ENCODE results near the gene ZSCAN5A. TPM values are rescaled to one million over a fixed set of nuclear protein-coding genes. Genes with fewer than 3 reads are reported as not detected.

The ZSCAN5A gene
- total and polyA plus RNA-seq, 9 of the 15 experiments (the other 6 are each of a cell fraction or from before 2014, with no cell fraction given), result 5.8 to 15.3 (median 11.8) TPM

DNA sequence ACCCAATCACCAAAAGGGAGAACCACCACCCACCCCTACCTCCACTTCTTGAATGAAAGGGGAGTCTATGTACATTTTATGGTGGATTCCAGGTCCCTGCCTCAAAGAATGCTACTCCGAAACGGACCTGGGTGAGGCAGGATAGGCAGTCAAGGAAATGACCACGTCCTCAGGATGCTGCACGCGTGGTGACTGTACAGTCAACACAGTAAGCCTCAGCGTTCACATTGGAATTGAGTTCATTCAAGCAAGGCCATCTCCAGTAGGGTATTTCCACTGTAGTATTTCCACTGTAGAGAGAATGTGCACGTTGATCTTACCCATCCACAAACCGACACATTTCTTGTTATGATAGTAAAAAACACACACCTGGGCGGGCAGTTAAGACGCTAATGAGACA lies 95.7 kb downstream of the ZSCAN5A start:
- intact Hi-C loops (cut with micrococcal nuclease), result no loop called here
- no peaks in the 10 kb centered on the region for H3K36me3 ChIP-seq (ENCODE audit: control insufficient read depth, insufficient read depth, low read length)
- H4K20me1 ChIP-seq (replicated peaks; ENCODE audit: control insufficient read depth, insufficient read depth, low read length), result no peaks in the 10 kb centered on the region
- no peak for FAIRE-seq
- peaks cover 0 to 27% of the 10 kb centered on the region in 2 experiments; a peak in 3 of 5 replicates for H3K27me3 ChIP-seq (ENCODE audit: control insufficient read depth in 2 of 2, insufficient read depth in 2 of 2, low read length in 2 of 2)
- H3K27ac ChIP-seq (ENCODE audit: extremely low read depth, low read depth, low read length), result no peak overlapping the region
- no peak overlapping the region for H3K9ac ChIP-seq (ENCODE audit: insufficient read depth in 1 of 2, low read depth in 2 of 2, low read length in 2 of 2)
- no peak overlapping the region for H3K4me3 ChIP-seq
- no peak for DNase-seq (ENCODE audit: extremely low read depth in 1 of 4, low spot score in 3 of 4)
- CTCF ChIA-PET (ENCODE audit: low intra/inter-chr PET ratio), result no interaction called here
- H3K4me1 ChIP-seq (replicated peaks in 1 of 2; ENCODE audit: control insufficient read depth in 2 of 2, insufficient read depth in 2 of 2, low read length in 2 of 2), result peaks cover 0 to 10% of the 10 kb centered on the region in 2 experiments; a peak in 3 of 5 replicates
- in situ Hi-C loops (cut with MboI), result no loop called here
- POLR2A ChIA-PET, result interaction anchor here (0.6 kb wide), 1 partner anchor 256 kb away, joined by 3 read pairs; no protein-coding TSS in a partner anchor
- WGBS (ENCODE audit: insufficient coverage, low coverage, missing lambda C conversion rate), result 32% methylated on average over 10 of the region's 10 CpGs
- no TSS peak for BruUV-seq (replicated peaks)
- no peaks in the 10 kb centered on the region for H3K9me1 ChIP-seq (ENCODE audit: control insufficient read depth, insufficient read depth, low read length)
- peaks cover 2% of the 10 kb centered on the region; the same call in 1 of the 2 replicates for H3K9me3 ChIP-seq (replicated peaks; ENCODE audit: control insufficient read depth, insufficient read depth, low read depth, low read length)
- H2AFZ ChIP-seq (ENCODE audit: low read depth, low read length), result no peak overlapping the region
- no peak for ATAC-seq
- H3K4me2 ChIP-seq (ENCODE audit: insufficient read depth, low read length), result no peak overlapping the region
- no peaks in the 10 kb centered on the region for H3K79me2 ChIP-seq (ENCODE audit: control insufficient read depth, insufficient read depth, low read length)
- TF ChIP-seq ZNF23 (CRISPR knock-in tag; IDR thresholded peaks at IDR 0.05), result no peak
- no peak for TF ChIP-seq MAZ (CRISPR knock-in tag; conservative IDR thresholded peaks at IDR 0.05 in 1 of 2, IDR thresholded peaks at IDR 0.05 in 1 of 2)
- TF ChIP-seq, protein P1, sequence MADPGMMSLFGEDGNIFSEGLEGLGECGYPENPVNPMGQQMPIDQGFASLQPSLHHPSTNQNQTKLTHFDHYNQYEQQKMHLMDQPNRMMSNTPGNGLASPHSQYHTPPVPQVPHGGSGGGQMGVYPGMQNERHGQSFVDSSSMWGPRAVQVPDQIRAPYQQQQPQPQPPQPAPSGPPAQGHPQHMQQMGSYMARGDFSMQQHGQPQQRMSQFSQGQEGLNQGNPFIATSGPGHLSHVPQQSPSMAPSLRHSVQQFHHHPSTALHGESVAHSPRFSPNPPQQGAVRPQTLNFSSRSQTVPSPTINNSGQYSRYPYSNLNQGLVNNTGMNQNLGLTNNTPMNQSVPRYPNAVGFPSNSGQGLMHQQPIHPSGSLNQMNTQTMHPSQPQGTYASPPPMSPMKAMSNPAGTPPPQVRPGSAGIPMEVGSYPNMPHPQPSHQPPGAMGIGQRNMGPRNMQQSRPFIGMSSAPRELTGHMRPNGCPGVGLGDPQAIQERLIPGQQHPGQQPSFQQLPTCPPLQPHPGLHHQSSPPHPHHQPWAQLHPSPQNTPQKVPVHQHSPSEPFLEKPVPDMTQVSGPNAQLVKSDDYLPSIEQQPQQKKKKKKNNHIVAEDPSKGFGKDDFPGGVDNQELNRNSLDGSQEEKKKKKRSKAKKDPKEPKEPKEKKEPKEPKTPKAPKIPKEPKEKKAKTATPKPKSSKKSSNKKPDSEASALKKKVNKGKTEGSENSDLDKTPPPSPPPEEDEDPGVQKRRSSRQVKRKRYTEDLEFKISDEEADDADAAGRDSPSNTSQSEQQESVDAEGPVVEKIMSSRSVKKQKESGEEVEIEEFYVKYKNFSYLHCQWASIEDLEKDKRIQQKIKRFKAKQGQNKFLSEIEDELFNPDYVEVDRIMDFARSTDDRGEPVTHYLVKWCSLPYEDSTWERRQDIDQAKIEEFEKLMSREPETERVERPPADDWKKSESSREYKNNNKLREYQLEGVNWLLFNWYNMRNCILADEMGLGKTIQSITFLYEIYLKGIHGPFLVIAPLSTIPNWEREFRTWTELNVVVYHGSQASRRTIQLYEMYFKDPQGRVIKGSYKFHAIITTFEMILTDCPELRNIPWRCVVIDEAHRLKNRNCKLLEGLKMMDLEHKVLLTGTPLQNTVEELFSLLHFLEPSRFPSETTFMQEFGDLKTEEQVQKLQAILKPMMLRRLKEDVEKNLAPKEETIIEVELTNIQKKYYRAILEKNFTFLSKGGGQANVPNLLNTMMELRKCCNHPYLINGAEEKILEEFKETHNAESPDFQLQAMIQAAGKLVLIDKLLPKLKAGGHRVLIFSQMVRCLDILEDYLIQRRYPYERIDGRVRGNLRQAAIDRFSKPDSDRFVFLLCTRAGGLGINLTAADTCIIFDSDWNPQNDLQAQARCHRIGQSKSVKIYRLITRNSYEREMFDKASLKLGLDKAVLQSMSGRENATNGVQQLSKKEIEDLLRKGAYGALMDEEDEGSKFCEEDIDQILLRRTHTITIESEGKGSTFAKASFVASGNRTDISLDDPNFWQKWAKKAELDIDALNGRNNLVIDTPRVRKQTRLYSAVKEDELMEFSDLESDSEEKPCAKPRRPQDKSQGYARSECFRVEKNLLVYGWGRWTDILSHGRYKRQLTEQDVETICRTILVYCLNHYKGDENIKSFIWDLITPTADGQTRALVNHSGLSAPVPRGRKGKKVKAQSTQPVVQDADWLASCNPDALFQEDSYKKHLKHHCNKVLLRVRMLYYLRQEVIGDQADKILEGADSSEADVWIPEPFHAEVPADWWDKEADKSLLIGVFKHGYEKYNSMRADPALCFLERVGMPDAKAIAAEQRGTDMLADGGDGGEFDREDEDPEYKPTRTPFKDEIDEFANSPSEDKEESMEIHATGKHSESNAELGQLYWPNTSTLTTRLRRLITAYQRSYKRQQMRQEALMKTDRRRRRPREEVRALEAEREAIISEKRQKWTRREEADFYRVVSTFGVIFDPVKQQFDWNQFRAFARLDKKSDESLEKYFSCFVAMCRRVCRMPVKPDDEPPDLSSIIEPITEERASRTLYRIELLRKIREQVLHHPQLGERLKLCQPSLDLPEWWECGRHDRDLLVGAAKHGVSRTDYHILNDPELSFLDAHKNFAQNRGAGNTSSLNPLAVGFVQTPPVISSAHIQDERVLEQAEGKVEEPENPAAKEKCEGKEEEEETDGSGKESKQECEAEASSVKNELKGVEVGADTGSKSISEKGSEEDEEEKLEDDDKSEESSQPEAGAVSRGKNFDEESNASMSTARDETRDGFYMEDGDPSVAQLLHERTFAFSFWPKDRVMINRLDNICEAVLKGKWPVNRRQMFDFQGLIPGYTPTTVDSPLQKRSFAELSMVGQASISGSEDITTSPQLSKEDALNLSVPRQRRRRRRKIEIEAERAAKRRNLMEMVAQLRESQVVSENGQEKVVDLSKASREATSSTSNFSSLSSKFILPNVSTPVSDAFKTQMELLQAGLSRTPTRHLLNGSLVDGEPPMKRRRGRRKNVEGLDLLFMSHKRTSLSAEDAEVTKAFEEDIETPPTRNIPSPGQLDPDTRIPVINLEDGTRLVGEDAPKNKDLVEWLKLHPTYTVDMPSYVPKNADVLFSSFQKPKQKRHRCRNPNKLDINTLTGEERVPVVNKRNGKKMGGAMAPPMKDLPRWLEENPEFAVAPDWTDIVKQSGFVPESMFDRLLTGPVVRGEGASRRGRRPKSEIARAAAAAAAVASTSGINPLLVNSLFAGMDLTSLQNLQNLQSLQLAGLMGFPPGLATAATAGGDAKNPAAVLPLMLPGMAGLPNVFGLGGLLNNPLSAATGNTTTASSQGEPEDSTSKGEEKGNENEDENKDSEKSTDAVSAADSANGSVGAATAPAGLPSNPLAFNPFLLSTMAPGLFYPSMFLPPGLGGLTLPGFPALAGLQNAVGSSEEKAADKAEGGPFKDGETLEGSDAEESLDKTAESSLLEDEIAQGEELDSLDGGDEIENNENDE (IDR thresholded peaks at IDR 0.05; ENCODE audit: low read depth, low read length), result no peak
- TF ChIP-seq, protein P2, sequence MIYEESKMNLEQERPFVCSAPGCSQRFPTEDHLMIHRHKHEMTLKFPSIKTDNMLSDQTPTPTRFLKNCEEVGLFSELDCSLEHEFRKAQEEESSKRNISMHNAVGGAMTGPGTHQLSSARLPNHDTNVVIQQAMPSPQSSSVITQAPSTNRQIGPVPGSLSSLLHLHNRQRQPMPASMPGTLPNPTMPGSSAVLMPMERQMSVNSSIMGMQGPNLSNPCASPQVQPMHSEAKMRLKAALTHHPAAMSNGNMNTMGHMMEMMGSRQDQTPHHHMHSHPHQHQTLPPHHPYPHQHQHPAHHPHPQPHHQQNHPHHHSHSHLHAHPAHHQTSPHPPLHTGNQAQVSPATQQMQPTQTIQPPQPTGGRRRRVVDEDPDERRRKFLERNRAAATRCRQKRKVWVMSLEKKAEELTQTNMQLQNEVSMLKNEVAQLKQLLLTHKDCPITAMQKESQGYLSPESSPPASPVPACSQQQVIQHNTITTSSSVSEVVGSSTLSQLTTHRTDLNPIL (CRISPR knock-in tag; IDR thresholded peaks at IDR 0.05), result no peak
- no peak for TF ChIP-seq KDM1A (IDR thresholded peaks at IDR 0.05)

Measured in K562 (cell line).